ENCODE measurements around the gene SEC22A. TPM values are rescaled to one million over a fixed set of nuclear protein-coding genes. Genes with fewer than 3 reads are reported as not detected.

The SEC22A gene
- total and polyA plus RNA-seq, 2 of the 13 experiments (the other 11 are each of a cell fraction or from before 2014, with no cell fraction given) = 14.1 to 17.3 TPM

DNA sequence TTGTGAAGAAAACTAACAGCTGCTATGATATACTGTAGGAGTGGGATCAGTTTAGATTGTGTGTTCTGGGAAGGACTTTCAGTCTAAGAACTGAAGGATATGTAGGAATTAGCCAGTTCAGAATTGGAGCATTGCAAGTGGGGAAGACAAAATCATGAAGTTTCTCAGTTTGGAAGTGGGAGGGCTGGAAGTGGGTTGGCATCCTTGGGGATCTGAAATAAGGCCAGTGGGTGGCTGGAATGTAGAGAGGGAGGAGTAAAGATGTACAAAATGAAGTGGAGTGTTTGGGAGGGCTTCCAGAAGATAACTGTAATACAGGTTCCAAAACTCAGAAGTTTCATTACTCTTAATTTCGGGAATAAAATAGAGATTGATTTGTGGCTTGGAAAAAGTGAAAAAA is 17.2 kb downstream of the SEC22A start:
- Histone ChIP-seq H3K79me2 (ENCODE audit: insufficient read depth, low read length) (no peaks in the 10 kb centered on the region), H3K27ac (ENCODE audit: extremely low read length, insufficient read depth, low read length) (no peak overlapping the region), H2AFZ (ENCODE audit: low read length) (no peak overlapping the region), H3K9me3 (ENCODE audit: low read length) (no peaks in the 10 kb centered on the region), H3K4me1 (ENCODE audit: insufficient read depth, low read length) (no peaks in the 10 kb centered on the region), H3K36me3 (replicated peaks in 1 of 2; ENCODE audit: control insufficient read depth in 1 of 2, insufficient read depth in 2 of 2, low read length in 2 of 2) (peaks cover 0 to 6% of the 10 kb centered on the region in 2 experiments; a peak in 3 of 5 replicates), H4K20me1 (ENCODE audit: insufficient read depth, low read length) (no peaks in the 10 kb centered on the region), H3K27me3 (ENCODE audit: control insufficient read depth in 1 of 2, insufficient read depth in 2 of 2, low read length in 2 of 2) (no peaks in the 10 kb centered on the region), H3K9ac (ENCODE audit: insufficient read depth, low read depth, low read length) (no peak overlapping the region), H3K4me3 (replicated peaks in 1 of 3; ENCODE audit: insufficient read depth in 1 of 3, low read depth in 2 of 3, low read length in 3 of 3) (no peak overlapping the region), H3K4me2 (ENCODE audit: low read depth, low read length) (no peak overlapping the region)
- in situ Hi-C loops (cut with HindIII; ENCODE audit: extremely low pct_ligation_motif_present, low pct_unique_long_range_greater_than_20kb) = no loop called here
- DNase-seq (ENCODE audit: low spot score) (no peak), FAIRE-seq (no peak), ATAC-seq (no peak)
- TF ChIP-seq ZNF850 (CRISPR knock-in tag; conservative IDR thresholded peaks at IDR 0.05) = no peak
- no peak for TF ChIP-seq ZNF773 (CRISPR knock-in tag; IDR thresholded peaks at IDR 0.05; ENCODE audit: borderline replicate concordance)
- no peak for TF ChIP-seq MATR3 (CRISPR knock-in tag; IDR thresholded peaks at IDR 0.05)
- TF ChIP-seq, protein P1, sequence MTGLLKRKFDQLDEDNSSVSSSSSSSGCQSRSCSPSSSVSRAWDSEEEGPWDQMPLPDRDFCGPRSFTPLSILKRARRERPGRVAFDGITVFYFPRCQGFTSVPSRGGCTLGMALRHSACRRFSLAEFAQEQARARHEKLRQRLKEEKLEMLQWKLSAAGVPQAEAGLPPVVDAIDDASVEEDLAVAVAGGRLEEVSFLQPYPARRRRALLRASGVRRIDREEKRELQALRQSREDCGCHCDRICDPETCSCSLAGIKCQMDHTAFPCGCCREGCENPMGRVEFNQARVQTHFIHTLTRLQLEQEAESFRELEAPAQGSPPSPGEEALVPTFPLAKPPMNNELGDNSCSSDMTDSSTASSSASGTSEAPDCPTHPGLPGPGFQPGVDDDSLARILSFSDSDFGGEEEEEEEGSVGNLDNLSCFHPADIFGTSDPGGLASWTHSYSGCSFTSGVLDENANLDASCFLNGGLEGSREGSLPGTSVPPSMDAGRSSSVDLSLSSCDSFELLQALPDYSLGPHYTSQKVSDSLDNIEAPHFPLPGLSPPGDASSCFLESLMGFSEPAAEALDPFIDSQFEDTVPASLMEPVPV (CRISPR knock-in tag; IDR thresholded peaks at IDR 0.05) = no peak
- no peak for TF ChIP-seq PCBP2 (optimal IDR thresholded peaks at IDR 0.05; ENCODE audit: low read depth, low read length, poor library complexity, severe bottlenecking)
- no peak for TF ChIP-seq MBD4 (IDR thresholded peaks at IDR 0.05; ENCODE audit: borderline replicate concordance, low read length)
- TF ChIP-seq, protein P2, sequence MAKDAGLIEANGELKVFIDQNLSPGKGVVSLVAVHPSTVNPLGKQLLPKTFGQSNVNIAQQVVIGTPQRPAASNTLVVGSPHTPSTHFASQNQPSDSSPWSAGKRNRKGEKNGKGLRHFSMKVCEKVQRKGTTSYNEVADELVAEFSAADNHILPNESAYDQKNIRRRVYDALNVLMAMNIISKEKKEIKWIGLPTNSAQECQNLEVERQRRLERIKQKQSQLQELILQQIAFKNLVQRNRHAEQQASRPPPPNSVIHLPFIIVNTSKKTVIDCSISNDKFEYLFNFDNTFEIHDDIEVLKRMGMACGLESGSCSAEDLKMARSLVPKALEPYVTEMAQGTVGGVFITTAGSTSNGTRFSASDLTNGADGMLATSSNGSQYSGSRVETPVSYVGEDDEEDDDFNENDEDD (CRISPR knock-in tag; IDR thresholded peaks at IDR 0.05; ENCODE audit: borderline replicate concordance) = no peak
- TF ChIP-seq, protein P3, sequence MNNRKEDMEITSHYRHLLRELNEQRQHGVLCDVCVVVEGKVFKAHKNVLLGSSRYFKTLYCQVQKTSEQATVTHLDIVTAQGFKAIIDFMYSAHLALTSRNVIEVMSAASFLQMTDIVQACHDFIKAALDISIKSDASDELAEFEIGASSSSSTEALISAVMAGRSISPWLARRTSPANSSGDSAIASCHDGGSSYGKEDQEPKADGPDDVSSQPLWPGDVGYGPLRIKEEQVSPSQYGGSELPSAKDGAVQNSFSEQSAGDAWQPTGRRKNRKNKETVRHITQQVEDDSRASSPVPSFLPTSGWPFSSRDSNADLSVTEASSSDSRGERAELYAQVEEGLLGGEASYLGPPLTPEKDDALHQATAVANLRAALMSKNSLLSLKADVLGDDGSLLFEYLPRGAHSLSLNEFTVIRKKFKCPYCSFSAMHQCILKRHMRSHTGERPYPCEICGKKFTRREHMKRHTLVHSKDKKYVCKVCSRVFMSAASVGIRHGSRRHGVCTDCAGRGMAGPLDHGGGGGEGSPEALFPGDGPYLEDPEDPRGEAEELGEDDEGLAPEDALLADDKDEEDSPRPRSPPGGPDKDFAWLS (CRISPR knock-in tag; IDR thresholded peaks at IDR 0.05; ENCODE audit: borderline replicate concordance) = no peak
- no peak for TF ChIP-seq JUN (CRISPR knock-in tag; IDR thresholded peaks at IDR 0.05)
- TF ChIP-seq, protein P4, sequence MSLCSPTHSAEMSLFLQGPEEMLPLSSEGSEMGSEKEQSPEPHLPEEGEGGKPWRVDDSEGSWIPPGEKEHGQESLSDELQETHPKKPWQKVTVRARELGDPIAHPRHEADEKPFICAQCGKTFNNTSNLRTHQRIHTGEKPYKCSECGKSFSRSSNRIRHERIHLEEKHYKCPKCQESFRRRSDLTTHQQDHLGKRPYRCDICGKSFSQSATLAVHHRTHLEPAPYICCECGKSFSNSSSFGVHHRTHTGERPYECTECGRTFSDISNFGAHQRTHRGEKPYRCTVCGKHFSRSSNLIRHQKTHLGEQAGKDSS (CRISPR knock-in tag; IDR thresholded peaks at IDR 0.05; ENCODE audit: borderline replicate concordance, low read depth) = no peak
- TF ChIP-seq, protein P5, sequence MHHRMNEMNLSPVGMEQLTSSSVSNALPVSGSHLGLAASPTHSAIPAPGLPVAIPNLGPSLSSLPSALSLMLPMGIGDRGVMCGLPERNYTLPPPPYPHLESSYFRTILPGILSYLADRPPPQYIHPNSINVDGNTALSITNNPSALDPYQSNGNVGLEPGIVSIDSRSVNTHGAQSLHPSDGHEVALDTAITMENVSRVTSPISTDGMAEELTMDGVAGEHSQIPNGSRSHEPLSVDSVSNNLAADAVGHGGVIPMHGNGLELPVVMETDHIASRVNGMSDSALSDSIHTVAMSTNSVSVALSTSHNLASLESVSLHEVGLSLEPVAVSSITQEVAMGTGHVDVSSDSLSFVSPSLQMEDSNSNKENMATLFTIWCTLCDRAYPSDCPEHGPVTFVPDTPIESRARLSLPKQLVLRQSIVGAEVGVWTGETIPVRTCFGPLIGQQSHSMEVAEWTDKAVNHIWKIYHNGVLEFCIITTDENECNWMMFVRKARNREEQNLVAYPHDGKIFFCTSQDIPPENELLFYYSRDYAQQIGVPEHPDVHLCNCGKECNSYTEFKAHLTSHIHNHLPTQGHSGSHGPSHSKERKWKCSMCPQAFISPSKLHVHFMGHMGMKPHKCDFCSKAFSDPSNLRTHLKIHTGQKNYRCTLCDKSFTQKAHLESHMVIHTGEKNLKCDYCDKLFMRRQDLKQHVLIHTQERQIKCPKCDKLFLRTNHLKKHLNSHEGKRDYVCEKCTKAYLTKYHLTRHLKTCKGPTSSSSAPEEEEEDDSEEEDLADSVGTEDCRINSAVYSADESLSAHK (CRISPR knock-in tag; IDR thresholded peaks at IDR 0.05; ENCODE audit: borderline replicate concordance) = no peak
- no peak for TF ChIP-seq RBAK (CRISPR knock-in tag; IDR thresholded peaks at IDR 0.05)
- TF ChIP-seq ZNF605 (CRISPR knock-in tag; IDR thresholded peaks at IDR 0.05) = no peak
- TF ChIP-seq GATAD1 (CRISPR knock-in tag; IDR thresholded peaks at IDR 0.05) = no peak
- no peak for TF ChIP-seq NCOA1 (CRISPR knock-in tag; IDR thresholded peaks at IDR 0.05)
- 97% methylated on average over 1 of the region's 1 CpG for WGBS (ENCODE audit: low lambda C conversion rate)
- CTCF ChIA-PET (ENCODE audit: low intra/inter-chr PET ratio, low total read pairs) = no interaction called here
- BruUV-seq (replicated peaks) = no TSS peak
- intact Hi-C loops (cut with micrococcal nuclease; ENCODE audit: unreplicated experiment) = no loop called here
- POLR2A ChIA-PET = no interaction called here
